Gastroesophageal sphincter (tissue), 3 donors: Measurements from ENCODE around the gene MEIS2.

Experiments
- CTCF ChIP-seq, 4 experiments: fragments of 200-600 bp in 2 of 4; fragments of 450-650 bp in 2 of 4; sonication (generic) in 1 of 4; IDR thresholded peaks; one replicate each; pipeline ENCODE4 v1.5.1; 2017 to 2019; ENCODE audit warnings: antibody characterized with exemption in 4 of 4, mild to moderate bottlenecking in 2 of 4, moderate library complexity in 2 of 4
- POLR2A ChIP-seq, 2 donors: fragments of 450-650 bp; IDR thresholded peaks; one replicate each; pipeline ENCODE4 v1.6.1; 2017; ENCODE audit warnings: antibody characterized with exemption in 2 of 2, mild to moderate bottlenecking in 2 of 2, moderate library complexity in 1 of 2

GRCh38 chr15:37002041-37002672 lies 98.2 kb downstream of the MEIS2 start:
- TF ChIP-seq CTCF (IDR thresholded peaks at IDR 0.05) (no peak), POLR2A (IDR thresholded peaks at IDR 0.05) (no peak)
